ENCODE measurements around the gene CDH4. TPM values are rescaled to one million over a fixed set of nuclear protein-coding genes. Genes with fewer than 3 reads are reported as not detected.

Gene CDH4
- total and polyA plus RNA-seq, 9 of the 15 experiments (the other 6 are each of a cell fraction or from before 2014, with no cell fraction given) = 0.04 TPM; not detected in 8

GRCh38 chr20:61767761-61768494 is 515.9 kb downstream of the CDH4 start (continued):
- TF ChIP-seq MCM3 (IDR thresholded peaks at IDR 0.05) (no peak), PHTF2 (CRISPR knock-in tag; IDR thresholded peaks at IDR 0.05) (no peak), MLLT1 (IDR thresholded peaks at IDR 0.05) (no peak), CEBPB (tag; IDR thresholded peaks at IDR 0.05) (no peak), NR2C2 (CRISPR knock-in tag; IDR thresholded peaks at IDR 0.05) (no peak), NR2C2 (tag; IDR thresholded peaks at IDR 0.05) (no peak)

GRCh38 chr20:61768571-61769285 is 516.7 kb downstream of the CDH4 start:
- H3K36me3 ChIP-seq (ENCODE audit: control insufficient read depth, insufficient read depth, low read length) = no peaks in the 10 kb centered on the region
- POLR2A ChIA-PET = interaction anchor here (0.6 to 1.0 kb wide), 2 partner anchors 9 to 38 kb away, joined by 3 read pairs; no protein-coding TSS in a partner anchor
- CTCF ChIA-PET (ENCODE audit: low intra/inter-chr PET ratio) = no interaction called here
- DNase-seq (ENCODE audit: extremely low read depth in 1 of 4, low spot score in 3 of 4) (no peak), ATAC-seq (no peak), FAIRE-seq (no peak)
- no peak overlapping the region for H3K4me3 ChIP-seq
- H4K20me1 ChIP-seq (replicated peaks; ENCODE audit: control insufficient read depth, insufficient read depth, low read length) = peaks cover 5% of the 10 kb centered on the region; the same call in 1 of the 2 replicates
- WGBS (ENCODE audit: insufficient coverage, low coverage, missing lambda C conversion rate) = under 1% methylated on average over 16 of the region's 16 CpGs
- no peaks in the 10 kb centered on the region for H3K79me2 ChIP-seq (ENCODE audit: control insufficient read depth, insufficient read depth, low read length)
- H3K9ac ChIP-seq (ENCODE audit: insufficient read depth in 1 of 2, low read depth in 2 of 2, low read length in 2 of 2) = no peak overlapping the region
- intact Hi-C loops (cut with micrococcal nuclease) = no loop called here
- no peaks in the 10 kb centered on the region for H3K9me3 ChIP-seq (replicated peaks; ENCODE audit: control insufficient read depth, insufficient read depth, low read depth, low read length)
- in situ Hi-C loops (cut with MboI) = no loop called here
- H3K27me3 ChIP-seq (ENCODE audit: control insufficient read depth in 2 of 2, insufficient read depth in 2 of 2, low read length in 2 of 2) = peaks cover 11 to 52% of the 10 kb centered on the region in 2 experiments; a peak in 4 of 5 replicates
- H3K27ac ChIP-seq (ENCODE audit: extremely low read depth, low read depth, low read length) = no peak overlapping the region
- no TSS peak for BruUV-seq (replicated peaks)
- H3K4me1 ChIP-seq (replicated peaks in 1 of 2; ENCODE audit: control insufficient read depth in 2 of 2, insufficient read depth in 2 of 2, low read length in 2 of 2) = no peaks in the 10 kb centered on the region; a peak in 1 of 5 replicates
- no peaks in the 10 kb centered on the region for H3K9me1 ChIP-seq (ENCODE audit: control insufficient read depth, insufficient read depth, low read length)
- no peak overlapping the region for H3K4me2 ChIP-seq (ENCODE audit: insufficient read depth, low read length)
- H2AFZ ChIP-seq (ENCODE audit: low read depth, low read length) = no peak overlapping the region
- TF ChIP-seq PREB (CRISPR knock-in tag; IDR thresholded peaks at IDR 0.05) (no peak), ETS1 (conservative IDR thresholded peaks at IDR 0.05; ENCODE audit: control insufficient read depth, low read depth, low read length) (no peak), PTTG1 (tag; IDR thresholded peaks at IDR 0.05; ENCODE audit: low read depth) (no peak), MCM2 (IDR thresholded peaks at IDR 0.05; ENCODE audit: low read depth) (no peak), ZNF384 (IDR thresholded peaks at IDR 0.05; ENCODE audit: low read depth, low read length) (no peak), RAD21 (CRISPR knock-in tag; conservative IDR thresholded peaks at IDR 0.05 in 1 of 2, IDR thresholded peaks at IDR 0.05 in 1 of 2) (no peak), L3MBTL2 (IDR thresholded peaks at IDR 0.05) (no peak), SRF (CRISPR knock-in tag; IDR thresholded peaks at IDR 0.05) (no peak), HDAC8 (tag; IDR thresholded peaks at IDR 0.05) (no peak), POLR3G (IDR thresholded peaks at IDR 0.05; ENCODE audit: extremely low read depth, insufficient read length, insufficient replicate concordance) (no peak), CBFA2T3 (IDR thresholded peaks at IDR 0.05) (no peak)
